GM12878 (cell line): ENCODE results near the gene LMX1B. TPM values are rescaled to one million over a fixed set of nuclear protein-coding genes. Genes with fewer than 3 reads are reported as not detected.

ENCODE experiments used
- ATAC-seq: fragments of 200-7000 bp; cut with Tn5 transposase; 3 replicates; pipeline ENCODE4 v1.9.1; 2020; ENCODE audit warnings: mild to moderate bottlenecking, moderate library complexity
- BruUV-seq: library from RNA; stranded (reverse); fragments of 400-500 nt; replicated peaks from 2 replicates; lab custom pipeline; 2021; lab: Mats Ljungman, UMichigan
- CTCF ChIA-PET: fragments of 300-600 bp; sonication (Branson Sonifier 250); formaldehyde crosslinking; extraction: SDS; loops from one replicate; lab custom pipeline; 2021; ENCODE audit warnings: inconsistent platforms; lab: Yijun Ruan, JAX
- POLR2A ChIA-PET: fragments of 350-600 bp; formaldehyde crosslinking; extraction: SDS; loops from one replicate; lab custom pipeline; 2021; ENCODE audit warnings: inconsistent platforms; lab: Charles Lee
- RAD21 ChIA-PET: fragments of 300-600 bp; sonication (Branson Sonifier 250); formaldehyde crosslinking; loops from one replicate; lab custom pipeline; 2023; ENCODE audit warnings: antibody characterized with exemption; ENCODE audit not compliant: unreplicated experiment; lab: Charles Lee
- SMC1A ChIA-PET: fragments of 300-600 bp; sonication (Branson Sonifier 250); formaldehyde crosslinking; loops from one replicate; lab custom pipeline; 2023; ENCODE audit not compliant: unreplicated experiment, uncharacterized antibody; lab: Charles Lee
- DNase-seq: peaks from one replicate; pipeline ENCODE4 v3.0.0-alpha.2; 2011; ENCODE audit warnings: low read depth, low spot score
- FAIRE-seq: peaks from 3 replicates; lab custom pipeline; 2011; peaks lifted over from hg19 to GRCh38; lab: Jason Lieb, UNC
- H2AFZ ChIP-seq: 2 replicates; pipeline ENCODE4 v1.6.0; 2011; ENCODE audit warnings: low read depth, low read length, control low read depth; ENCODE audit not compliant: control insufficient read depth
- H3K27ac ChIP-seq: 2 replicates; pipeline ENCODE4 v1.5.1; 2011; ENCODE audit warnings: control low read depth; ENCODE audit not compliant: control insufficient read depth, insufficient read depth
- H3K27me3 ChIP-seq, 2 experiments: replicated peaks in 1 of 2; 2 replicates each; pipeline versions ENCODE4 v1.6.0 to v1.6.1; 2011; ENCODE audit warnings: low read length in 1 of 2; ENCODE audit not compliant: control insufficient read depth in 2 of 2, insufficient read depth in 2 of 2
- H3K36me3 ChIP-seq, 2 experiments: 2 replicates each; pipeline ENCODE4 v1.5.1; 2011; ENCODE audit warnings: low read length in 1 of 2; ENCODE audit not compliant: control insufficient read depth in 2 of 2, insufficient read depth in 2 of 2
- H3K4me1 ChIP-seq: 2 replicates; pipeline ENCODE4 v1.6.1; 2011; ENCODE audit warnings: mild to moderate bottlenecking, low read length, moderate library complexity, mixed read lengths; ENCODE audit not compliant: control insufficient read depth, insufficient read depth
- H3K4me2 ChIP-seq: 2 replicates; pipeline ENCODE4 v1.6.0; 2011; ENCODE audit warnings: control low read depth; ENCODE audit not compliant: control insufficient read depth, insufficient read depth
- H3K4me3 ChIP-seq: fragments of 200-600 bp; sonication (generic); 2 replicates; pipeline ENCODE4 v1.5.1; 2016
- H3K79me2 ChIP-seq: 2 replicates; pipeline ENCODE4 v1.6.0; 2011; ENCODE audit warnings: low read length; ENCODE audit not compliant: control insufficient read depth, insufficient read depth
- H3K9ac ChIP-seq: 2 replicates; pipeline ENCODE4 v1.8.0; 2011; ENCODE audit warnings: low read length, control low read depth, mixed read lengths; ENCODE audit not compliant: control insufficient read depth, insufficient read depth
- H3K9me3 ChIP-seq: replicated peaks from 3 replicates; pipeline ENCODE4 v1.5.1; 2011; ENCODE audit warnings: mild to moderate bottlenecking, low read length; ENCODE audit not compliant: control insufficient read depth, insufficient read depth
- H4K20me1 ChIP-seq: 2 replicates; pipeline ENCODE4 v1.6.0; 2011; ENCODE audit not compliant: control insufficient read depth, insufficient read depth
- CHD4 ChIP-seq: fragments of 200-600 bp; sonication (generic); IDR thresholded peaks from 2 replicates; pipeline ENCODE4 v1.6.1; 2016; ENCODE audit warnings: mild to moderate bottlenecking
- EED ChIP-seq: sonication (generic); IDR thresholded peaks from 2 replicates; pipeline ENCODE4 v1.6.1; 2016; ENCODE audit warnings: antibody characterized with exemption, low read depth
- EZH2 ChIP-seq: IDR thresholded peaks from 2 replicates; pipeline ENCODE4 v1.6.1; 2012; ENCODE audit warnings: low read depth, mild to moderate bottlenecking, control low read depth, inconsistent platforms, low read length, borderline replicate concordance; ENCODE audit not compliant: control insufficient read depth
- FOXM1 ChIP-seq: IDR thresholded peaks from 2 replicates; pipeline ENCODE4 v1.6.1; 2012; ENCODE audit warnings: low read depth, mild to moderate bottlenecking, inconsistent platforms, low read length, moderate library complexity
- POLR2AphosphoS5 ChIP-seq: IDR thresholded peaks from 2 replicates; pipeline ENCODE4 v1.6.1; 2011; ENCODE audit warnings: mild to moderate bottlenecking, low read length, inconsistent platforms
- RAD21 ChIP-seq: IDR thresholded peaks from 2 replicates; pipeline ENCODE4 v1.6.1; 2011; ENCODE audit warnings: mild to moderate bottlenecking, low read depth, low read length, moderate library complexity; ENCODE audit not compliant: insufficient read depth
- RB1 ChIP-seq: fragments of 450-650 bp; formaldehyde crosslinking; IDR thresholded peaks from 2 replicates; pipeline ENCODE4 v1.6.1; 2017; ENCODE audit warnings: mild to moderate bottlenecking, borderline replicate concordance
- SP1 ChIP-seq: IDR thresholded peaks from one replicate; pipeline ENCODE4 v1.6.1; 2011; ENCODE audit warnings: low read depth, low read length
- STAT1 ChIP-seq: fragments of 450-650 bp; conservative IDR thresholded peaks from 2 replicates; pipeline ENCODE4 v1.6.1; 2014; ENCODE audit warnings: antibody characterized with exemption, mild to moderate bottlenecking
- TARDBP ChIP-seq: IDR thresholded peaks from 2 replicates; pipeline ENCODE4 v1.6.1; 2016; ENCODE audit warnings: borderline replicate concordance
- WRNIP1 ChIP-seq: IDR thresholded peaks from 2 replicates; pipeline ENCODE4 v1.6.1; 2011; ENCODE audit warnings: low read depth, low read length, improper control_type of control experiment, borderline replicate concordance
- ZZZ3 ChIP-seq: IDR thresholded peaks from 2 replicates; pipeline ENCODE4 v1.6.1; 2011; ENCODE audit warnings: low read depth; ENCODE audit not compliant: control insufficient read depth, insufficient read length
- WGBS: methylation state at CpG from one replicate; pipeline ENCODE4 v1.1.6; 2016; ENCODE audit warnings: low lambda C conversion rate; ENCODE audit not compliant: insufficient replicate concordance, insufficient coverage; ENCODE audit errors: missing lambda C conversion rate; 5-methylcytosine and 5-hydroxymethylcytosine counted together
- in situ Hi-C: fragments of 300-500 bp; cut with MboI; formaldehyde crosslinking; loops from 9 replicates; pipeline ENCODE4 v1.14.3; 2018; ENCODE audit warnings: mixed read lengths
- intact Hi-C: fragments of 100-400 bp; cut with micrococcal nuclease; formaldehyde crosslinking; loops from one replicate; pipeline ENCODE4 v1.14.2; 2022; ENCODE audit not compliant: unreplicated experiment
- polyA plus RNA-seq, 11 experiments: library from polyadenylated mRNA; depleted of rRNA in 4 of 11; unstranded in 6 of 11; stranded (reverse) in 5 of 11; fragments of >200 nt; fragmentation: Nextera tagmentation in 4 of 11; fragmentation: Illumina TruSeq in 1 of 11; extraction: Ambion mirVana in 4 of 11; extraction: Trizol in 1 of 11; gene quantifications; 1 replicate in 1 of 11; 2 replicates in 10 of 11; pipeline versions ENCODE4 v1.2.1 to v1.2.3, GENCODE V29; 2011 to 2016; ENCODE audit warnings: inconsistent platforms in 2 of 11, missing spikeins in 2 of 11, low read depth in 1 of 11
- total RNA-seq, 4 experiments: library from RNA; depleted of rRNA in 3 of 4; stranded (reverse); fragments of >200 nt in 3 of 4; fragmentation: Illumina TruSeq in 1 of 4; extraction: Trizol in 1 of 4; gene quantifications; 2 replicates each; pipeline versions ENCODE4 v1.2.1 to v1.2.3, GENCODE V29; 2013 to 2021
- TF ChIP-seq, protein P1 (sequence below): fragments of 450-650 bp; formaldehyde crosslinking; IDR thresholded peaks from 2 replicates; pipeline ENCODE4 v1.4.0; 2020; ENCODE audit warnings: mild to moderate bottlenecking, moderate library complexity
- TF ChIP-seq, protein P2 (sequence below): fragments of 450-650 bp; IDR thresholded peaks from 2 replicates; pipeline ENCODE4 v1.6.1; 2016; ENCODE audit warnings: mild to moderate bottlenecking
- TF ChIP-seq, protein P3 (sequence below): fragments of 450-650 bp; IDR thresholded peaks from 2 replicates; pipeline ENCODE4 v1.6.1; 2017; ENCODE audit warnings: mild to moderate bottlenecking, low read depth, inconsistent platforms; ENCODE audit not compliant: poor library complexity, severe bottlenecking

LMX1B gene
- total and polyA plus RNA-seq, 10 of the 15 experiments (the other 5 are each of a cell fraction or from before 2014, with no cell fraction given), result not detected

DNA sequence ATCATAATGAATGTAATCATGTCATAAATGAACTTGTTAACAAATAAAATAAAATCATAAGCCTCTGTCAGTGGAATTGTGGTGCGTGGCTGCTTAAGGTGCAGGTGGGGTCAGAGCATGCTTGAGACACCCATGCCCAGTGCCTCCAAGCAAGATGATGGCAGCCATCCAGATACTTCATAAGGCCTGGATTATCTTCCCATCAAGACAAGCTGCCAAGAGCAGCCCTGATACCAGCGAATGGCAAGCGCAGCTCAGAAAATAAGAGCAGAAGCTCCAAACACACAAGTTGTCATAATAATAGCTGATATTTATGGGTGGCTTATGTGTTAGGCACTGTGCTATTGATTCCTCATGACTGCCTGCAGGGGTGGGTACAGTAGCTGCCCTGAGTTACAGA lies 21.8 kb upstream of the LMX1B start:
- Histone ChIP-seq H3K4me2 (no peak overlapping the region), H3K79me2 (no peaks in the 10 kb centered on the region), H4K20me1 (no peaks in the 10 kb centered on the region), H3K9ac (no peak overlapping the region), H3K4me3 (no peak overlapping the region), H3K27ac (no peak overlapping the region), H2AFZ (no peak overlapping the region), H3K4me1 (no peaks in the 10 kb centered on the region), H3K36me3 (no peaks in the 10 kb centered on the region), H3K27me3 (peaks cover 0 to 2% of the 10 kb centered on the region in 2 experiments; a peak in 2 of 4 replicates), H3K9me3 (no peaks in the 10 kb centered on the region)
- ChIA-PET CTCF (interaction anchor here (1.5 kb wide), 1 partner anchor 81 kb away, joined by 3 read pairs; no protein-coding TSS in a partner anchor), RAD21 (no interaction called here), SMC1A (no interaction called here), POLR2A (no interaction called here)
- intact Hi-C loops, result no loop called here
- DNase-seq, result no peak
- BruUV-seq, result no TSS peak
- 75% methylated on average over 3 of the region's 3 CpGs for whole genome bisulfite sequencing
- no peak for FAIRE-seq
- in situ Hi-C loops, result no loop called here
- no peak for ATAC-seq
- TF ChIP-seq EZH2, result no peak
- TF ChIP-seq, protein P1, sequence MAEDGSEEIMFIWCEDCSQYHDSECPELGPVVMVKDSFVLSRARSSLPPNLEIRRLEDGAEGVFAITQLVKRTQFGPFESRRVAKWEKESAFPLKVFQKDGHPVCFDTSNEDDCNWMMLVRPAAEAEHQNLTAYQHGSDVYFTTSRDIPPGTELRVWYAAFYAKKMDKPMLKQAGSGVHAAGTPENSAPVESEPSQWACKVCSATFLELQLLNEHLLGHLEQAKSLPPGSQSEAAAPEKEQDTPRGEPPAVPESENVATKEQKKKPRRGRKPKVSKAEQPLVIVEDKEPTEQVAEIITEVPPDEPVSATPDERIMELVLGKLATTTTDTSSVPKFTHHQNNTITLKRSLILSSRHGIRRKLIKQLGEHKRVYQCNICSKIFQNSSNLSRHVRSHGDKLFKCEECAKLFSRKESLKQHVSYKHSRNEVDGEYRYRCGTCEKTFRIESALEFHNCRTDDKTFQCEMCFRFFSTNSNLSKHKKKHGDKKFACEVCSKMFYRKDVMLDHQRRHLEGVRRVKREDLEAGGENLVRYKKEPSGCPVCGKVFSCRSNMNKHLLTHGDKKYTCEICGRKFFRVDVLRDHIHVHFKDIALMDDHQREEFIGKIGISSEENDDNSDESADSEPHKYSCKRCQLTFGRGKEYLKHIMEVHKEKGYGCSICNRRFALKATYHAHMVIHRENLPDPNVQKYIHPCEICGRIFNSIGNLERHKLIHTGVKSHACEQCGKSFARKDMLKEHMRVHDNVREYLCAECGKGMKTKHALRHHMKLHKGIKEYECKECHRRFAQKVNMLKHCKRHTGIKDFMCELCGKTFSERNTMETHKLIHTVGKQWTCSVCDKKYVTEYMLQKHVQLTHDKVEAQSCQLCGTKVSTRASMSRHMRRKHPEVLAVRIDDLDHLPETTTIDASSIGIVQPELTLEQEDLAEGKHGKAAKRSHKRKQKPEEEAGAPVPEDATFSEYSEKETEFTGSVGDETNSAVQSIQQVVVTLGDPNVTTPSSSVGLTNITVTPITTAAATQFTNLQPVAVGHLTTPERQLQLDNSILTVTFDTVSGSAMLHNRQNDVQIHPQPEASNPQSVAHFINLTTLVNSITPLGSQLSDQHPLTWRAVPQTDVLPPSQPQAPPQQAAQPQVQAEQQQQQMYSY (CRISPR knock-in tag), result no peak
- TF ChIP-seq POLR2AphosphoS5, result no peak
- TF ChIP-seq, protein P2, sequence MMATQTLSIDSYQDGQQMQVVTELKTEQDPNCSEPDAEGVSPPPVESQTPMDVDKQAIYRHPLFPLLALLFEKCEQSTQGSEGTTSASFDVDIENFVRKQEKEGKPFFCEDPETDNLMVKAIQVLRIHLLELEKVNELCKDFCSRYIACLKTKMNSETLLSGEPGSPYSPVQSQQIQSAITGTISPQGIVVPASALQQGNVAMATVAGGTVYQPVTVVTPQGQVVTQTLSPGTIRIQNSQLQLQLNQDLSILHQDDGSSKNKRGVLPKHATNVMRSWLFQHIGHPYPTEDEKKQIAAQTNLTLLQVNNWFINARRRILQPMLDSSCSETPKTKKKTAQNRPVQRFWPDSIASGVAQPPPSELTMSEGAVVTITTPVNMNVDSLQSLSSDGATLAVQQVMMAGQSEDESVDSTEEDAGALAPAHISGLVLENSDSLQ, result no peak
- no peak for TF ChIP-seq RAD21
- no peak for TF ChIP-seq RB1
- no peak for TF ChIP-seq CHD4
- no peak for TF ChIP-seq STAT1
- TF ChIP-seq, protein P3, sequence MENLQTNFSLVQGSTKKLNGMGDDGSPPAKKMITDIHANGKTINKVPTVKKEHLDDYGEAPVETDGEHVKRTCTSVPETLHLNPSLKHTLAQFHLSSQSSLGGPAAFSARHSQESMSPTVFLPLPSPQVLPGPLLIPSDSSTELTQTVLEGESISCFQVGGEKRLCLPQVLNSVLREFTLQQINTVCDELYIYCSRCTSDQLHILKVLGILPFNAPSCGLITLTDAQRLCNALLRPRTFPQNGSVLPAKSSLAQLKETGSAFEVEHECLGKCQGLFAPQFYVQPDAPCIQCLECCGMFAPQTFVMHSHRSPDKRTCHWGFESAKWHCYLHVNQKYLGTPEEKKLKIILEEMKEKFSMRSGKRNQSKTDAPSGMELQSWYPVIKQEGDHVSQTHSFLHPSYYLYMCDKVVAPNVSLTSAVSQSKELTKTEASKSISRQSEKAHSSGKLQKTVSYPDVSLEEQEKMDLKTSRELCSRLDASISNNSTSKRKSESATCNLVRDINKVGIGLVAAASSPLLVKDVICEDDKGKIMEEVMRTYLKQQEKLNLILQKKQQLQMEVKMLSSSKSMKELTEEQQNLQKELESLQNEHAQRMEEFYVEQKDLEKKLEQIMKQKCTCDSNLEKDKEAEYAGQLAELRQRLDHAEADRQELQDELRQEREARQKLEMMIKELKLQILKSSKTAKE, result no peak
- no peak for TF ChIP-seq SP1
- no peak for TF ChIP-seq TARDBP
- no peak for TF ChIP-seq EED
- TF ChIP-seq FOXM1, result no peak
- TF ChIP-seq WRNIP1, result no peak
- no peak for TF ChIP-seq ZZZ3
